GM19025 (cell line): Measurements from ENCODE around the gene ANGPTL7.
"Not testable (repeated sequence)": the region's sequence is repeated elsewhere in the genome, so short reads cannot be mapped to it uniquely, and the experiment has no call there.

Experiments used
- ATAC-seq: cut with Tn5 transposase; IDR thresholded peaks from one replicate; pipeline ENCODE4 v1.9.1; 2021; ENCODE audit warnings: mild to moderate bottlenecking, low read depth, moderate library complexity; ENCODE audit not compliant: unreplicated experiment

ANGPTL7 gene

GRCh38 chr1:11168731-11169130 is 20.4 kb upstream of the ANGPTL7 start:
- no peak for ATAC-seq

GRCh38 chr1:11169202-11169601 is 20.0 kb upstream of the ANGPTL7 start:
- ATAC-seq: no peak

- no peak for ATAC-seq
Observed at GRCh38 chr1:11170102-11170501, 19.1 kb upstream of the ANGPTL7 start.

- no peak for ATAC-seq
Observed at GRCh38 chr1:11174261-11174942, 14.8 kb upstream of the ANGPTL7 start.

- no peak for ATAC-seq
Observed at GRCh38 chr1:11175461-11175860, 13.7 kb upstream of the ANGPTL7 start.

- no peak for ATAC-seq
Observed at GRCh38 chr1:11176081-11176706, 13.0 kb upstream of the ANGPTL7 start.

- no peak for ATAC-seq
Observed at GRCh38 chr1:11178021-11179015, 10.8 kb upstream of the ANGPTL7 start.

GRCh38 chr1:11179125-11179524 is 10.0 kb upstream of the ANGPTL7 start:
- ATAC-seq: no peak

- ATAC-seq: not testable (repeated sequence)
Observed at GRCh38 chr1:11179749-11180148, 9.4 kb upstream of the ANGPTL7 start.

GRCh38 chr1:11180342-11180744 is 8.8 kb upstream of the ANGPTL7 start:
- ATAC-seq: no peak

GRCh38 chr1:11182884-11183283 is 6.3 kb upstream of the ANGPTL7 start:
- ATAC-seq: no peak

- ATAC-seq: no peak
Observed at GRCh38 chr1:11184973-11185372, 4.2 kb upstream of the ANGPTL7 start.

- no peak for ATAC-seq
Observed at GRCh38 chr1:11187000-11187399, 2.2 kb upstream of the ANGPTL7 start.

- ATAC-seq: no peak
Observed at GRCh38 chr1:11187494-11187893, 1.7 kb upstream of the ANGPTL7 start.

- ATAC-seq: no peak
Observed at GRCh38 chr1:11187931-11188330, 1.2 kb upstream of the ANGPTL7 start.

- no peak for ATAC-seq
Observed at GRCh38 chr1:11188381-11188780, 774 bp upstream of the ANGPTL7 start.

- ATAC-seq: no peak
Observed at GRCh38 chr1:11193376-11193775, 4.2 kb downstream of the ANGPTL7 start.

GRCh38 chr1:11194407-11195176 is 5.4 kb downstream of the ANGPTL7 start:
- no peak for ATAC-seq

- no peak for ATAC-seq
Observed at GRCh38 chr1:11196945-11197344, 7.8 kb downstream of the ANGPTL7 start.

- no peak for ATAC-seq
Observed at GRCh38 chr1:11197359-11197758, 8.2 kb downstream of the ANGPTL7 start.
